Calu3 (cell line): ENCODE data around the gene EVC2. TPM values are rescaled to one million over a fixed set of nuclear protein-coding genes. Genes with fewer than 3 reads are reported as not detected.

Experiments used
- Bru-seq: library from RNA; stranded (reverse); fragments of 400-500 nt; gene quantifications from one replicate; lab custom pipeline; 2021; lab: Mats Ljungman, UMichigan
- BruChase-seq, 2 experiments: library from RNA; stranded (reverse); fragments of 400-500 nt; gene quantifications; one replicate each; lab custom pipeline; 2021; lab: Mats Ljungman, UMichigan
- BruUV-seq: library from RNA; stranded (reverse); fragments of 400-500 nt; replicated peaks from 2 replicates; lab custom pipeline; 2021; lab: Mats Ljungman, UMichigan
- CTCF ChIA-PET: fragments of 300-600 bp; sonication (Branson Sonifier 250); formaldehyde crosslinking; loops from one replicate; lab custom pipeline; 2022; ENCODE audit warnings: antibody characterized with exemption; lab: Charles Lee
- DNase-seq: peaks from one replicate; pipeline ENCODE4 v3.0.0; 2022
- H3K27ac Mint-ChIP-seq: one replicate; pipeline ENCODE4 v1.8.0; 2022; ENCODE audit warnings: mixed read lengths; ENCODE audit not compliant: unreplicated experiment
- H3K27me3 Mint-ChIP-seq: one replicate; pipeline ENCODE4 v1.8.0; 2022; ENCODE audit warnings: mixed read lengths; ENCODE audit not compliant: unreplicated experiment
- H3K36me3 Mint-ChIP-seq: one replicate; pipeline ENCODE4 v1.8.0; 2022; ENCODE audit warnings: mild to moderate bottlenecking, moderate library complexity, mixed read lengths; ENCODE audit not compliant: insufficient read depth, unreplicated experiment
- H3K4me1 Mint-ChIP-seq: one replicate; pipeline ENCODE4 v1.8.0; 2022; ENCODE audit warnings: mild to moderate bottlenecking, low read depth, mixed read lengths; ENCODE audit not compliant: unreplicated experiment
- H3K4me3 Mint-ChIP-seq: one replicate; pipeline ENCODE4 v1.8.0; 2022; ENCODE audit warnings: mild to moderate bottlenecking, low read depth, moderate library complexity, mixed read lengths; ENCODE audit not compliant: unreplicated experiment
- H3K9me3 Mint-ChIP-seq: one replicate; pipeline ENCODE4 v1.8.0; 2022; ENCODE audit warnings: low read depth, mixed read lengths; ENCODE audit not compliant: unreplicated experiment
- CTCF ChIP-seq: fragments of 200-600 bp; IDR thresholded peaks from one replicate; pipeline ENCODE4 v1.8.0; 2022; ENCODE audit warnings: antibody characterized with exemption; ENCODE audit not compliant: unreplicated experiment
- intact Hi-C: fragments of 100-400 bp; cut with micrococcal nuclease; formaldehyde crosslinking; loops from one replicate; pipeline ENCODE4 v1.10.0; 2022; ENCODE audit not compliant: unreplicated experiment
- long read RNA-seq: library from polyadenylated mRNA; stranded (forward); transcript quantifications from one replicate; pipeline ENCODE4 v2.0.0, GENCODE V29; 2022
- total RNA-seq: library from RNA; stranded (reverse); gene quantifications from 2 replicates; pipeline ENCODE4 v1.2.3, GENCODE V29; 2022

EVC2 gene, protein sequence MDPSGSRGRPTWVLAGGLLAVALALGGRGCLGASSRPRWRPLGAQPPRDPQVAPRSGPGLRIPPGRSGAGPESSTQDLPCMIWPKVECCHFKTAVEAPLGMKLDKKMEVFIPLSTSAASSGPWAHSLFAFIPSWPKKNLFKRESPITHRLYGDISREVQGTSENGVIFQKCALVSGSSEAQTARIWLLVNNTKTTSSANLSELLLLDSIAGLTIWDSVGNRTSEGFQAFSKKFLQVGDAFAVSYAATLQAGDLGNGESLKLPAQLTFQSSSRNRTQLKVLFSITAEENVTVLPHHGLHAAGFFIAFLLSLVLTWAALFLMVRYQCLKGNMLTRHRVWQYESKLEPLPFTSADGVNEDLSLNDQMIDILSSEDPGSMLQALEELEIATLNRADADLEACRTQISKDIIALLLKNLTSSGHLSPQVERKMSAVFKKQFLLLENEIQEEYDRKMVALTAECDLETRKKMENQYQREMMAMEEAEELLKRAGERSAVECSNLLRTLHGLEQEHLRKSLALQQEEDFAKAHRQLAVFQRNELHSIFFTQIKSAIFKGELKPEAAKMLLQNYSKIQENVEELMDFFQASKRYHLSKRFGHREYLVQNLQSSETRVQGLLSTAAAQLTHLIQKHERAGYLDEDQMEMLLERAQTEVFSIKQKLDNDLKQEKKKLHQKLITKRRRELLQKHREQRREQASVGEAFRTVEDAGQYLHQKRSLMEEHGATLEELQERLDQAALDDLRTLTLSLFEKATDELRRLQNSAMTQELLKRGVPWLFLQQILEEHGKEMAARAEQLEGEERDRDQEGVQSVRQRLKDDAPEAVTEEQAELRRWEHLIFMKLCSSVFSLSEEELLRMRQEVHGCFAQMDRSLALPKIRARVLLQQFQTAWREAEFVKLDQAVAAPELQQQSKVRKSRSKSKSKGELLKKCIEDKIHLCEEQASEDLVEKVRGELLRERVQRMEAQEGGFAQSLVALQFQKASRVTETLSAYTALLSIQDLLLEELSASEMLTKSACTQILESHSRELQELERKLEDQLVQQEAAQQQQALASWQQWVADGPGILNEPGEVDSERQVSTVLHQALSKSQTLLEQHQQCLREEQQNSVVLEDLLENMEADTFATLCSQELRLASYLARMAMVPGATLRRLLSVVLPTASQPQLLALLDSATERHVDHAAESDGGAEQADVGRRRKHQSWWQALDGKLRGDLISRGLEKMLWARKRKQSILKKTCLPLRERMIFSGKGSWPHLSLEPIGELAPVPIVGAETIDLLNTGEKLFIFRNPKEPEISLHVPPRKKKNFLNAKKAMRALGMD
- total RNA-seq, result not detected in 2 replicates
- Bru-seq, nascent RNA, result percentile 1 among the genes with signal in this experiment
- not detected for BruChase-seq, experiment 1, labeled RNA remaining after a 6-hour chase
- BruChase-seq, experiment 2, labeled RNA remaining after a 2-hour chase, result not detected
- long read RNA-seq, result 0 reads

GRCh38 chr4:5708449-5709206 lies at the start of gene EVC2:
EVC2 (minus strand) TSS chr4:5708559; CDS start chr4:5708513, 46 bp downstream.
- CTCF ChIA-PET, result no interaction called here
- BruUV-seq, result no TSS peak
- Mint-ChIP-seq H3K27ac (no peak within 1 kb of the TSS), H3K36me3 (no peaks in the 10 kb centered on the region), H3K4me3 (no peak within 1 kb of the TSS), H3K27me3 (no peaks in the 10 kb centered on the region), H3K4me1 (no peaks in the 10 kb centered on the region), H3K9me3 (peaks cover 12% of the 10 kb centered on the region)
- no peak for TF ChIP-seq CTCF
- no peak for DNase-seq
- intact Hi-C loops, result no loop called here

- Mint-ChIP-seq H3K36me3 (no peaks in the 10 kb centered on the region), H3K27me3 (no peaks in the 10 kb centered on the region), H3K4me1 (no peaks in the 10 kb centered on the region), H3K27ac (no peak overlapping the region), H3K4me3 (no peak overlapping the region), H3K9me3 (peaks cover 5% of the 10 kb centered on the region)
- TF ChIP-seq CTCF, result no peak
- CTCF ChIA-PET, result no interaction called here
- intact Hi-C loops, result no loop called here
- DNase-seq, result no peak
- BruUV-seq, result no TSS peak
Measured at GRCh38 chr4:5757954-5758353, 49.6 kb upstream of the EVC2 start.

GRCh38 chr4:5757536-5757935 lies 49.2 kb upstream of the EVC2 start:
- no peak for TF ChIP-seq CTCF
- H3K9me3 Mint-ChIP-seq, result peaks cover 5% of the 10 kb centered on the region
- BruUV-seq, result no TSS peak
- intact Hi-C loops, result no loop called here
- no peaks in the 10 kb centered on the region for H3K4me1 Mint-ChIP-seq
- CTCF ChIA-PET, result no interaction called here
- no peak for DNase-seq
- no peak overlapping the region for H3K4me3 Mint-ChIP-seq
- H3K27me3 Mint-ChIP-seq, result no peaks in the 10 kb centered on the region
- no peak overlapping the region for H3K27ac Mint-ChIP-seq
- H3K36me3 Mint-ChIP-seq, result no peaks in the 10 kb centered on the region
